ENCODE data around the gene QKI. TPM values are rescaled to one million over a fixed set of nuclear protein-coding genes. Genes with fewer than 3 reads are reported as not detected.
"Not testable (repeated sequence)": the region's sequence is repeated elsewhere in the genome, so short reads cannot be mapped to it uniquely, and the experiment has no call there.

Gene QKI
- total RNA-seq, 2 donors from 2014 or later: 63.0 to 316 TPM

- H3K27ac ChIP-seq: no peak overlapping the region
- no peaks in the 10 kb centered on the region for H3K27me3 ChIP-seq (replicated peaks; ENCODE audit: insufficient read depth)
- DNase-seq (ENCODE audit: low spot score): no peak
- H3K36me3 ChIP-seq: no peaks in the 10 kb centered on the region
- no peak overlapping the region for H3K4me3 ChIP-seq
- intact Hi-C loops (cut with DNase I): no loop called here
- TF ChIP-seq POLR2AphosphoS5 (IDR thresholded peaks at IDR 0.05) (no peak), CTCF (IDR thresholded peaks at IDR 0.05) (no peak), POLR2A (IDR thresholded peaks at IDR 0.05) (no peak)
- no peaks in the 10 kb centered on the region for H3K9me3 ChIP-seq
- WGBS: 94% methylated on average over 4 of the region's 7 CpGs
- no peaks in the 10 kb centered on the region for H3K4me1 ChIP-seq (replicated peaks)
Observed at GRCh38 chr6:163376187-163376586, 38.3 kb upstream of the QKI start.

- Histone ChIP-seq H3K4me1 (replicated peaks) (no peaks in the 10 kb centered on the region), H3K27ac (no peak overlapping the region), H3K4me3 (no peak overlapping the region), H3K36me3 (no peaks in the 10 kb centered on the region), H3K27me3 (replicated peaks; ENCODE audit: insufficient read depth) (no peaks in the 10 kb centered on the region), H3K9me3 (no peaks in the 10 kb centered on the region)
- 94% methylated on average over 10 of the region's 10 CpGs for WGBS
- no peak for TF ChIP-seq POLR2AphosphoS5 (IDR thresholded peaks at IDR 0.05)
- no peak for TF ChIP-seq POLR2A (IDR thresholded peaks at IDR 0.05)
- no peak for TF ChIP-seq CTCF (IDR thresholded peaks at IDR 0.05)
- intact Hi-C loops (cut with DNase I): no loop called here
- no peak for DNase-seq (ENCODE audit: low spot score)
Observed at GRCh38 chr6:163377561-163377960, 37.0 kb upstream of the QKI start.

GRCh38 chr6:163380216-163380615 is 34.3 kb upstream of the QKI start:
- TF ChIP-seq POLR2A (IDR thresholded peaks at IDR 0.05) (no peak), POLR2AphosphoS5 (IDR thresholded peaks at IDR 0.05) (no peak), CTCF (IDR thresholded peaks at IDR 0.05) (no peak)
- H3K36me3 ChIP-seq: no peaks in the 10 kb centered on the region
- intact Hi-C loops (cut with DNase I): no loop called here
- H3K4me3 ChIP-seq: no peak overlapping the region
- H3K4me1 ChIP-seq (replicated peaks): no peaks in the 10 kb centered on the region
- DNase-seq (ENCODE audit: low spot score): no peak
- H3K27ac ChIP-seq: no peak overlapping the region
- 76% methylated on average over 7 of the region's 7 CpGs for WGBS
- no peaks in the 10 kb centered on the region for H3K9me3 ChIP-seq
- no peaks in the 10 kb centered on the region for H3K27me3 ChIP-seq (replicated peaks; ENCODE audit: insufficient read depth)

GRCh38 chr6:163381118-163381756 is 33.3 kb upstream of the QKI start:
- intact Hi-C loops (cut with DNase I): no loop called here
- no peak for DNase-seq (ENCODE audit: low spot score)
- no peak for TF ChIP-seq CTCF (IDR thresholded peaks at IDR 0.05)
- Histone ChIP-seq H3K36me3 (no peaks in the 10 kb centered on the region), H3K27me3 (replicated peaks; ENCODE audit: insufficient read depth) (no peaks in the 10 kb centered on the region), H3K27ac (no peak overlapping the region), H3K9me3 (no peaks in the 10 kb centered on the region), H3K4me1 (replicated peaks) (no peaks in the 10 kb centered on the region), H3K4me3 (no peak overlapping the region)
- WGBS: 90% methylated on average over 8 of the region's 8 CpGs

- H3K4me1 ChIP-seq (replicated peaks); H3K36me3 ChIP-seq; DNase-seq (ENCODE audit: low spot score); H3K27me3 ChIP-seq (replicated peaks; ENCODE audit: insufficient read depth); H3K27ac ChIP-seq; H3K4me3 ChIP-seq; H3K9me3 ChIP-seq; intact Hi-C loops (cut with DNase I): not testable (repeated sequence)
- 89% methylated on average over 3 of the region's 3 CpGs for WGBS
Observed at GRCh38 chr6:163383396-163383795, 31.1 kb upstream of the QKI start.

Data from prostate gland (tissue), 2 donors.